ENCODE results near the gene RIMBP2.

The RIMBP2 gene

DNA sequence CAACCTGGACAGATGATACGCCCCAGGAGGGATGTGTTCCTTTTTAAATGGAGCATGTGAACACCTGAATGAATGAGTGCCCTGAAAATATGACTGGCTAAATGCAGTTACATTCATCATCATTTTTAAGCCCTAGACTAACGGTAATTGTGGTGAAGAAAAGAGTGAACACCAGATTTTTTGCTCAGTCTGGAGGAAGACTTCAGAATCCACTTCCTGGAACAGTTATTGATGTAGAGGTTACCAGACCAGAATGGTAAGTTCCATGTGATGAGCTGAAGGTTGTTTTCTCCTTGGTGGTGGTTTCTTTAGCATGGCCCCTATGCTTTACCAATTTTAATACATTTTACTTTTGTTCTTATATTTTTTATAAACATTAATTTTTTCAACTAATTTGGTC, 349.1 kb downstream of the RIMBP2 start:
- no peak for DNase-seq (ENCODE audit: low read depth in 2 of 2)

DNA sequence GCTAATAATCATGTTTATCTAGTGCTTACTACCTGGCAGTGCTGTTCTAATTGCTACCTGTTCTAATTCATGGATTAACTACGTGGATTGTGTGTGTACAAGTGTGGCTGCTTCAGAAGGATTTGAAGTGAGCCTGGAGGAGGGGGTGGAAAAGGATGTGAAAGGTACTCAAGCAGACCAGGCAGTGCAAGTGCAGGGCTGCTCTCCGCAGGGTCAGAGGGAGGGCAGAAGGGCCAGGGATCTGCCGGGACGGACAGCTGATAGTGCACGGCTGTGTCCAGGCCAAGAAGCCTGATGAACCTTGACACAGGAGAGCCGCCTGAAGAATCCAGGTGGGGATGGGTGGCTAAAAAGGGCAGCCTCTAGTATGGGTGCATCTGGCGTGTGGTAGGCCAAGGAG, 349.9 kb downstream of the RIMBP2 start:
- H3K4me3 ChIP-seq (replicated peaks in 1 of 2; ENCODE audit: low read depth in 2 of 2, low read length in 2 of 2): no peak overlapping the region
- TF ChIP-seq, protein P1, sequence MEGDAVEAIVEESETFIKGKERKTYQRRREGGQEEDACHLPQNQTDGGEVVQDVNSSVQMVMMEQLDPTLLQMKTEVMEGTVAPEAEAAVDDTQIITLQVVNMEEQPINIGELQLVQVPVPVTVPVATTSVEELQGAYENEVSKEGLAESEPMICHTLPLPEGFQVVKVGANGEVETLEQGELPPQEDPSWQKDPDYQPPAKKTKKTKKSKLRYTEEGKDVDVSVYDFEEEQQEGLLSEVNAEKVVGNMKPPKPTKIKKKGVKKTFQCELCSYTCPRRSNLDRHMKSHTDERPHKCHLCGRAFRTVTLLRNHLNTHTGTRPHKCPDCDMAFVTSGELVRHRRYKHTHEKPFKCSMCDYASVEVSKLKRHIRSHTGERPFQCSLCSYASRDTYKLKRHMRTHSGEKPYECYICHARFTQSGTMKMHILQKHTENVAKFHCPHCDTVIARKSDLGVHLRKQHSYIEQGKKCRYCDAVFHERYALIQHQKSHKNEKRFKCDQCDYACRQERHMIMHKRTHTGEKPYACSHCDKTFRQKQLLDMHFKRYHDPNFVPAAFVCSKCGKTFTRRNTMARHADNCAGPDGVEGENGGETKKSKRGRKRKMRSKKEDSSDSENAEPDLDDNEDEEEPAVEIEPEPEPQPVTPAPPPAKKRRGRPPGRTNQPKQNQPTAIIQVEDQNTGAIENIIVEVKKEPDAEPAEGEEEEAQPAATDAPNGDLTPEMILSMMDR (IDR thresholded peaks at IDR 0.05; ENCODE audit: low read depth, low read length): no peak
- no peak for DNase-seq (ENCODE audit: low read depth in 2 of 2)

More for the DNA sequence above, 349.1 kb downstream of the RIMBP2 start:
- TF ChIP-seq, protein P1 (IDR thresholded peaks at IDR 0.05; ENCODE audit: low read depth, low read length): no peak
- H3K4me3 ChIP-seq (replicated peaks in 1 of 2; ENCODE audit: low read depth in 2 of 2, low read length in 2 of 2): no peak overlapping the region

DNA sequence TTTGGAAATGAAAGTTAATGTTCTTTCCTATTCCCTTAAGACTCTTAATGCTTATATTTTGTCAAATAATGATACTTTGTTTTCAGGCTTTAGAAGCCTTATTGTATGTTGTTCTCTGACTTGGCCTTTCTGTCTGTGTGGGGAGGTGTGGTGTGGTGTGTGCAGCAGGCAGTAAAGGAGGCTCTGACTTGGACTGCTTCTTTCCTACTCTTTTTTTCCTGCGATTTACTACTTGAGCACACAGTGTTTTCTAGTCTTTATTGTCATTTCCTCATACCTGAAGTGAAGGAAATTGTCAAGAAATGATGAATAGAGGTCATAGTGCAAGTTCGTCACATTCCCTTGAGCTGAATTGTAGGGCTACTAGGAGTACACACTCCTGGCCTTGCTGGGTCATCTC, 351.5 kb downstream of the RIMBP2 start:
- no peak overlapping the region for H3K4me3 ChIP-seq (replicated peaks in 1 of 2; ENCODE audit: low read depth in 2 of 2, low read length in 2 of 2)
- TF ChIP-seq, protein P1 (IDR thresholded peaks at IDR 0.05; ENCODE audit: low read depth, low read length): no peak
- no peak for DNase-seq (ENCODE audit: low read depth in 2 of 2)

DNA sequence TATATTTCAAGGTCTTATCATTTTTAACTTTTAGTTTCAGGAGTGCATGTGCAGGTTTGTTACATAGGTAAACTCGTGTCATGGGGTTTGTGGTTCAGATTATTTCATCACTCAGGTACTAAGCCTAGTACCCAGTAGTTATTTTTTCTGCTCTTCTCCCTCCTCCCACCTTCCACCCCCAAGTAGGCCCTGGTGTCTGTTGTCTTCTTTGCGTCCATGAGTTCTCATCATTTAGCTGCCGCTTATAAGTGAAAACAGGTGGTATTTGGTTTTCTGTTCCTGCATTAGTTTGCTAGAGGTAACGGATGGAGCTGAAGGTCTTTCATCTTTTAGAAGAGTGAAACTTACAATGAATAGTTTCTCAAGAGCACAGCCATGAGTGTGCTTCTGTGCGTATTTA, 354.0 kb downstream of the RIMBP2 start:
- H3K4me3 ChIP-seq (replicated peaks in 1 of 2; ENCODE audit: low read depth in 2 of 2, low read length in 2 of 2): no peak overlapping the region
- TF ChIP-seq, protein P1 (IDR thresholded peaks at IDR 0.05; ENCODE audit: low read depth, low read length): no peak
- DNase-seq (ENCODE audit: low read depth in 2 of 2): no peak

DNA sequence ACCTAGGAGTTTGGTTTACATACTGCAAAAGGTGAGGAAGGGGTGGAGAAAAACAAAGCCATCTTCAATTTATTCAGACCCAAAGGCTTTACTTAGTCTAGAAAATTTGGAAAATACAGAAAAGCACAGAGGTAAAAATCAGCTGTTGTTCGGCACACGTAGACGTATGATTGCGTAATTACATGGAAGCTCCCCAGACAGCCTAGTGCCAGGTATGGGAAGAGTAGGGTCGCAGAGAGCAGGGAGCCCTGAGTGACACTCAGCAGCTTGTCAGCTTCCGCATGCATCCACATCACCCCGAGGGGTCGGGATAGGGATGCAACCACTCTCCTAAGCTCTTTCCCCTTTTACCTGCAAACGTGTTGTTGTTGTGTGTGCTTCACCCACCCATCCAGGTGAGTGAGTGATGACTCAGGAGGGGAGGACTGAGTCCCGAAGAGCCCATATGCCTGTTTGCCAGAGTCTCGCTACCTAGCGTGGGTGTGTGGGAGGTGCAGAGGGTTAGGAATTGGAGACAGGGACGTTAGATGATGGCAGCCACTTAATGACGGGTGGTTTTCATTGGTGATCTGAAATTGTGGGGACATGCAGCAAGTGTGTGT, 358.3 kb downstream of the RIMBP2 start:
- TF ChIP-seq, protein P1 (IDR thresholded peaks at IDR 0.05; ENCODE audit: low read depth, low read length): no peak
- no peak overlapping the region for H3K4me3 ChIP-seq (replicated peaks in 1 of 2; ENCODE audit: low read depth in 2 of 2, low read length in 2 of 2)
- no peak for DNase-seq (ENCODE audit: low read depth in 2 of 2)

DNA sequence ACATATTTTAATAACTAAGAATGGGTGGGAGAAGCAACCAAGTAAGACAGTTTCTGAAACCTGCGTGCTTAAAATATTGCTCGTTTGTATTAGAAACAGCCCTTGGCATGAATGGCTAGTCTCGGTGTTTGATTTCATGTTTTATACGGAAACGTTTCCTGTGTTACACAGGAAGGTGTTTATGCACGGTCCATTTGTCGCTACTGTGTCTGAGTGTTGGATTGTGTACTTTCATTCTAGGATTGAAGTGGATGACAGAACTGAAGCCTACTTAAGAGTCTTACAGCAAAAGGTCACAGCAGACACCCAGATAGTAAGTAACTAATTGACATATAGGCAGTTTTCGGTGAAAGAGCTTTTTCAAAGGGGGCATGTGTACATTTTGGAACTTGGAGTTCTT, 358.9 kb downstream of the RIMBP2 start:
- no peak overlapping the region for H3K4me3 ChIP-seq (replicated peaks in 1 of 2; ENCODE audit: low read depth in 2 of 2, low read length in 2 of 2)
- TF ChIP-seq, protein P1 (IDR thresholded peaks at IDR 0.05; ENCODE audit: low read depth, low read length): no peak
- DNase-seq (ENCODE audit: low read depth in 2 of 2): no peak

DNA sequence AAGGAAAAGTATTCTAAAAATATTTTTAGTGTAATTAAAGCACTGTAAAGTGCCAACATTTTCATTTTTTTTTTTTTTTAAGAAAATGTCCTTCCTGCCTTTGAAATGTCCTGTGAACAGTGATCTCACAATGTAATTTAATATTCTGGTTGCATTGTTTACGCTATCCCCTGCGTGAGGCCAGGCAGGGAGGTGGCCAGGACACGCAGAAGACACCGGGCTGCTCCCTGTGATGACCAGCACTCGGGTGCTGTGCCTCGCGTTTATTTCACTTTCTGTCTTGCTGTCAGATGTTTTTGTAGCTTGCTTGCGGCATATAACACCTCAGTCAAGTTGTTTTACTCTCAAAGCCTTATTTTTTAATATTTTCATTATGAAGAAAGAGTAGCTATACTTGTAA, 359.9 kb downstream of the RIMBP2 start:
- DNase-seq (ENCODE audit: low read depth in 2 of 2): no peak
- TF ChIP-seq, protein P1 (IDR thresholded peaks at IDR 0.05; ENCODE audit: low read depth, low read length): no peak
- no peak overlapping the region for H3K4me3 ChIP-seq (replicated peaks in 1 of 2; ENCODE audit: low read depth in 2 of 2, low read length in 2 of 2)

Measured in cardiac fibroblast (primary cell).